Retina (tissue), 1 donor: ENCODE measurements around the gene STX16.
A peak's percentile ranks its signal among the peaks of the same experiment; 100 is the strongest.

Experiments
- DNase-seq: peaks from one replicate; pipeline ENCODE4 v3.0.0-alpha.2; 2016

The STX16 gene

GRCh38 chr20:58650776-58651558, at the start of gene STX16:
Gene STX16, plus strand, starts transcription at chr20:58651283. Its CDS starts 724 bp downstream, at chr20:58652007.
- peak; percentile 96 for DNase-seq

GRCh38 chr20:58602124-58602523, 49.0 kb upstream of the STX16 start:
- DNase-seq, result no peak

GRCh38 chr20:58603721-58604120, 47.4 kb upstream of the STX16 start:
- DNase-seq, result no peak

- DNase-seq, result peak; percentile 61
Observed at GRCh38 chr20:58604128-58604881, 46.8 kb upstream of the STX16 start.

GRCh38 chr20:58605292-58606065, 45.6 kb upstream of the STX16 start:
- peak; percentile 61 for DNase-seq

GRCh38 chr20:58606184-58606583, 44.9 kb upstream of the STX16 start:
- no peak for DNase-seq

GRCh38 chr20:58608096-58608840, 42.8 kb upstream of the STX16 start:
- DNase-seq, result no peak

GRCh38 chr20:58609026-58609425, 42.1 kb upstream of the STX16 start:
- no peak for DNase-seq

- DNase-seq, result no peak
Observed at GRCh38 chr20:58610071-58610800, 40.8 kb upstream of the STX16 start.

GRCh38 chr20:58610811-58611210, 40.3 kb upstream of the STX16 start:
- DNase-seq, result no peak

GRCh38 chr20:58611236-58612030, 39.6 kb upstream of the STX16 start:
- no peak for DNase-seq

- no peak for DNase-seq
Observed at GRCh38 chr20:58612121-58612691, 38.9 kb upstream of the STX16 start.

GRCh38 chr20:58613061-58613854, 37.8 kb upstream of the STX16 start:
- no peak for DNase-seq

- no peak for DNase-seq
Observed at GRCh38 chr20:58614366-58614765, 36.7 kb upstream of the STX16 start.

- DNase-seq, result no peak
Observed at GRCh38 chr20:58614984-58615760, 35.9 kb upstream of the STX16 start.

GRCh38 chr20:58616411-58616810, 34.7 kb upstream of the STX16 start:
- no peak for DNase-seq

GRCh38 chr20:58617158-58617557, 33.9 kb upstream of the STX16 start:
- DNase-seq, result no peak

- DNase-seq, result no peak
Observed at GRCh38 chr20:58618351-58619076, 32.6 kb upstream of the STX16 start.
